Prostate gland (tissue), 2 donors: ENCODE measurements around the gene ZNF667.

ENCODE experiments used
- CTCF ChIP-seq, 4 experiments: fragments of 200-600 bp in 2 of 4; fragments of 450-650 bp in 2 of 4; sonication (generic) in 2 of 4; IDR thresholded peaks; 1 replicate in 3 of 4; 2 replicates in 1 of 4; pipeline ENCODE4 v1.5.1; 2016 to 2019; ENCODE audit warnings: antibody characterized with exemption in 4 of 4, mild to moderate bottlenecking in 2 of 4, moderate library complexity in 2 of 4
- POLR2A ChIP-seq: fragments of 450-650 bp; IDR thresholded peaks from one replicate; pipeline ENCODE4 v1.6.1; 2016; ENCODE audit warnings: antibody characterized with exemption, mild to moderate bottlenecking
- POLR2AphosphoS5 ChIP-seq: sonication (generic); formaldehyde crosslinking; IDR thresholded peaks from one replicate; pipeline ENCODE4 v1.6.1; 2017; ENCODE audit warnings: antibody characterized with exemption

DNA sequence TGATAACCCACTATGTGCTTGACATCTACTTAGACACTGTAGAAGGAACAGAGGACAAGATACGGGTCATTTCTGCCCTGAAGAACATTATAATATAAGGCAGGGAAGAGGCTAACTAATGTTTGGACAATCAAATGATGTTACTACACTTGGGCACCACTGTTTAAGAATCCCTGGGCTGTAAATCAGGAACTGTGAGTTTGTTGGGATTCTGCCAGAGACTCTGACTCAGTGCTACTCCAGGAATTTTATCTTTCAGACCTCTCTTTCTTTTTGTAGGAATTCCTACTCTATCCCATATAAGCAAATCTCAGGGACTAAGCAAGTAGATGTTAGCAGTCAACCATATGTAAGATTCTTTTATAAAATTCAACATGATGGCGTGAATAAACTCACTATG is 27.4 kb upstream of the ZNF667 start:
- TF ChIP-seq CTCF (IDR thresholded peaks at IDR 0.05) (no peak), POLR2A (no peak), POLR2AphosphoS5 (no peak)
